Nucleus accumbens (tissue), 56 donors: ENCODE data around the gene MOB1A.
"Not testable (repeated sequence)": the region's sequence is repeated elsewhere in the genome, so short reads cannot be mapped to it uniquely, and the experiment has no call there.

ENCODE experiments used
- DNase-seq, 56 donors: peaks; one replicate each; lab custom pipeline; 2025; lab: John Stamatoyannopoulos, UW

Gene MOB1A

DNA sequence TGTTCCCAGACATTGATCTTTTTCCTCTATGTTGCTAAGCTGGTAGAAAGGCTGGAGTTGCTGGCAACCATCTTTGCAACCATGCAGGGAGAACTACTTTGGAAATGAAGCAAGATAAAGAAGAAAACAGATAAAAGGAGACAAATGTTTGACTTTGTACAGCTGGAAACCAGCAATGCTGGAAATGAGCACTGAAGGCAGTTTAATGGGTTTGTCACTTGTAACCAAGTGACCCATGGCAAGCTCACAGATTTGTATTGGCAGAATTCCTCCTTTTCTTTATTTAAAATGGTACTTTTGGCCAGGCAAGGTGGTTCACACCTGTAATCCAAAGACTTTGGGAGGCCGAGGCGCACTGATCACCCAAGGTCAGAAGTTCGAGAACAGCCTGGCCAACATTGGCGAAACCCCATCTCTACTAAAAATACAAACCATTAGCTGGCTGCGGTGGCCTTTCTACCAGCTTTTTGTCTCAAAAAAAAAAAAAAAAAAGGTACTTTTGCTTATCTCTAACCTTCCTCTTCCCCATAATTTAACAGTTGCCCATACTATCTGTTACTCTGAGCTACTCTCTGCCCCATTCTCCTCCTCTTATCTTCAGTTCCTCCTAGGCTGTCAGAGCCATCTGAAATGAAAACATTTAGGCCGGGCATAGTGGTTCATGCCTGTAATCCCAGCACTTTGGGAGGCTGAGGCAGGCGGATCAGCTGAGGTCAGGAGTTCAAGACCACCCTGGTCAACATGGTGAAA lies 28.9 kb downstream of the MOB1A start:
- DNase-seq: no peak

- no peak for DNase-seq
Observed at GRCh38 chr2:74149247-74149525, 29.5 kb downstream of the MOB1A start.

- peak in 2 of 56 donors; percentile 35 to 50 for DNase-seq
Observed at GRCh38 chr2:74148457-74149246, 30.0 kb downstream of the MOB1A start.

GRCh38 chr2:74147727-74148456 lies 30.8 kb downstream of the MOB1A start, which contains the start of gene BOLA3:
BOLA3 (minus strand) TSS chr2:74147912; CDS start chr2:74147874, 38 bp downstream.
- peak in 54 of 56 donors; percentile 46 to 89 (median 77) for DNase-seq

GRCh38 chr2:74146929-74147726 lies 31.6 kb downstream of the MOB1A start:
- peak in 2 of 56 donors; percentile 25 to 49 for DNase-seq

- no peak for DNase-seq
Observed at GRCh38 chr2:74142340-74142739, 36.3 kb downstream of the MOB1A start.

DNA sequence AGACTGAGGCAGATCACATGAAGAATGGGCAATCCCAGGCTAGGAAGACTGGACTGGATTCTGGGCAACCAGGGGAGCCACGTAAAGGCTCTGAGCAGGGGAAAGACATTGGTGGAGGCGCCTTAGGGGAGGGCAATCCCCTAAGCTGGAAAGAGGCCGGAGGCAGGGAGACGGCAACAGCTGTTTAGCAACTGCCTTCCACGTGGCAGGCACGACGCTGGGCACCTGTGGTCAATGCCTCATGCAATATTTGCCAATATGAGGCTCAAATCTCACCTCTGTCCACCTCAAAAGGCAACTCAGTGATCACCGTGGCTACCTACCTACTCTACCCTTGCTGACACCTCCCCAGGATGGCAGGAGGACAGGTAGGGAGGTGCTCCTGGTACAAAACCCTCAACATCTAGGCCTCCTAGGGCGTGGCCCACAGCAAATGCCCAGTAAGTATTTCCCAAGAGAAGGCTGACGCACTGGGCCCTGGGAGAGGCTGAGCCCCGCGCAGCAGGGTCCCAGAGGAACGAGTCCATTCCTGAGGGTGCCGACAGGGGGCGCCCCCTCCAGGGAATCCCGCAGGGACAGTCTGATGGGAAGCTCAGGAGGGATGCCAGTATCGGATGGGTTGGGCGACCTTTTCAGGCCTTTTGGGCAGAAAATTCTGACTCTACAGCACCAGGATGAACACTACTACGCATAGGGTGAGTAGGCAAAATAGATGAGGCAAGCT lies 39.9 kb downstream of the MOB1A start:
- DNase-seq: no peak

DNA sequence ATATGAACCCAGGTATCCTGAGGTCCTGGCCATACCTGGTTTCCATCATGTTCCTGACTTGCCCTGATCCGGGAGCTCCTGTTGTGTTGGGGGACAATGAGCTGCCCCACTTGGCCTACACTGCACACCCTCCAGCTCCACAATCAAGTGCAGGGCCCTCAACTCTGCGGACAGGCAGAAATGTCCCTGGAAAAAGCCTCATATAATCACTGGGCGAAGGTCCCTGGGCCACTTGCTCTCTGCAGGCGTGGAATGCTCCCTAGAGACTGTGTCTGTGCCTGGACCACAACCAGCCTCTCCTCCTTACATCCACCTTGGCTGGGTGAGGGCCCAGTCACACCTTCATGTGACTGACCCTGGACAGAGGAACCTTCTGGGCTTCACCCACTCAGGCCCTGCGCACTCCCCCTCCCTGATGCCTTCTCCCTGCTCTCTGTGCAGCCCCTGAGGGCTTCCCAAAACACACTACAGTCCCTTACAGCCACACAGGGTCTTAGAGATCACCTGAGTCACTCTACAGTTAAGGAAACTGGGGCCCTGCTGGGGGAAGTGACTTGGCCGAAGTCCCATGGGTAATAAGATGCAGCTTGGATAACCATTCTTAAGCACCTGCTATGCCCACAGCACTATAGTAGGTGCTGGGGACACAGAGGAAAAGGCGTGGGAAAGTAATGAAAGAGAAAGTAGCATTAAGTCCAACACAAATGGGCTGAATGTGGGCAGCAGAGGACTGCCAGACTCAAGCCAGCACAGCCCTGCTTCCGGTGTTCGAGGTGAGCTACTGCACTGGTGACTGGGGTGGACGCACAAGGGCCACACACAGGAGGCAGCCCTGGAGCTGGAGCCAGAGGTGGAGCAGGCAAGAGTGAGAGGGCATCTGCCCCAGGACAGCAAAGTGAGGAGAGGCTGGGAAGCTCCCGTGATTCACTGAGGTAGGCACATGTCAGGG lies 40.8 kb downstream of the MOB1A start:
- DNase-seq: no peak

DNA sequence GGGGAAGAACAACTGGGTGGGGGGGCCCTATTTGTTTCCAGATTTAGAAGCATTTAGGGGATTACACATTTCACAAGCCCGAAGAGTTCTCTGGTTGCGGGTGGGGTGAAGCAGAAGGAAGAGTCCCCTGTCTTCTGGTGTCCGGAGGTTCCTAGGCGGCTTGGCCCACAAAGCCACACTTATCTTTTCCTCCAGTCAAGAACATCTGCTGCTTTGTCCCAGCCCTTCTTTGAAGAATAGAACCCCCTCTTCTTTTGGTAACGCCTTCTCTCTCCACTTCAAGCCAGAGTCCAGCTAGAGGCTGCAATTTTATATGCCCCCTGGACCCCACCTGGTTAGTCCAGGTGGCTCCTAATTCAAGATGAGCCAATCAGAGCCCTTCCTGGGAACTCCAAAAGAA lies 46.8 kb downstream of the MOB1A start:
- DNase-seq: no peak

DNA sequence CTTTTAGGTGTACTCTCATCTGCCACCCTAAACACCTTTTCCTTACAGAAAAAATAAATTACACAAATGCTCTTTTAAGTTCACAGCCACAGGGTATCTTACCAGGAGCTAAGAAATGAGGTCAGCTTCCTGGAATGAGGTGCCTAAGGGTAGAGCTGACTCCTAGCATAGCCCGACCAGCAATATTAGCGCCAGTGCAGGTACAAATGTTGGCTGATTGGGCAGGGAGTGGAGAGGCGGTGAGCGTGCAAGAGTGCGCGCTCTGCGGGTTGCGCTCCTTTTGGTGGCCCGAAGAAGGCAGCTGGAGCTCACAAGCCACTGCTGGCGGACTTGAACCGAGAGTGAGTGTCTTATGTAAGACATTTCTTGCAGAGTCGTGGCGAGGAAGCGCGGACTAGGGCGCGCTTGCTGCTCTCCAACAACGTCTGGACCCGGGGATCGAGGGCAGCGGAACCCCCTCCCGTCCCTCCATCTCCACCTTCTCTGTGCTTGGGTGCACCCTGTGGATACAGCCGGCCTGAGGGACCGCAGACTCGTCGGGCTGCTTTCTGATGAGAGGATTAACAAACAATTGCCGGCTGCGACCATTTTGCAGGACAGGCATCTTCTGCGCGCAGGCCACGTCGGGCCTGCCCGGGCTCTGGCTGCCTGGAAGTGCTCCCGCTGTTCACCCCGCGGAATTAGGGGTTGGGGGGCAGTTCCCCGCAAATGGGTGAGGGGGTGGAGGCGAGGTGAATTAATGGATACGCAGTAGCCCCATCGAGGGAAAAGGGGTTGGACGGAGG lies 48.3 kb downstream of the MOB1A start:
- DNase-seq: no peak

DNA sequence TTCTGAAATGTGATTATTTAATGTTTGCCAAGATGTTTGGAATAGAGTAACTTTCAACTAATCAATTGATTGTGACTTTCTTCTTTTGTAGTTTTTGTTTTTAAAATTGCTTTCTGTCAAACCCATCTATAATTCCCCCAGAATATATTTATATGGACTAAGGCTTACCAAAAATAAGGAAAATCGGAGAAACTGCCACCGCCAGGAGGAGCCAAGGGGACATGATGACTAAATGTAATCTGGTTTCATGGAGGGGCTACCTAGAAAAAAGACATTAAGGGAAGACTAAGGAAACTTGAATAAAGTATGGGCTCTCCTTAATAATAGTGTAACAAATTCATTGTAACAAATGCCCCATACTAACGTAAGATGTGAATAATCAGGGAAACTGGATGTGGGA lies 50.5 kb downstream of the MOB1A start:
- DNase-seq: no peak

DNA sequence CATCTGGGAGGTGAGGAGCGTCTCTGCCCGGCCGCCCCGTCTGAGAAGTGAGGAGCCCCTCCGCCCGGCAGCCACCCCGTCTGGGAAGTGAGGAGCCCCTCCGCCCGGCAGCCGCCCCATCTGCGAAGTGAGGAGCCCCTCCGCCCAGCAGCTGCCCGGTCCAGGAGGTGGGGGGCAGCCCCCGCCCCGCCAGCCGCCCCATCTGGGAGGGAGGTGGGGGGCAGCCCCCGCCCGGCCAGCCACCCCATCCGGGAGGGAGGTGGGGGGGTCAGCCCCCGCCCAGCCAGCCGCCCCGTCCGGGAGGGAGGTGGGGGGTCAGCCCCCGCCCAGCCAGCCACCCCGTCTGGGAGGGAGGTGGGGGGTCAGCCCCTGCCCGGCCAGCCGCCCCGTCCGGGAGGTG lies 54.7 kb downstream of the MOB1A start:
- not testable (repeated sequence) for DNase-seq

- DNase-seq: not testable (repeated sequence)
Observed at GRCh38 chr2:74121846-74122245, 56.8 kb downstream of the MOB1A start.

GRCh38 chr2:74119912-74120825 lies 58.5 kb downstream of the MOB1A start:
- DNase-seq: peak in 54 of 56 donors; percentile 48 to 93 (median 80)

- DNase-seq: no peak
Observed at GRCh38 chr2:74119339-74119738, 59.3 kb downstream of the MOB1A start.

DNA sequence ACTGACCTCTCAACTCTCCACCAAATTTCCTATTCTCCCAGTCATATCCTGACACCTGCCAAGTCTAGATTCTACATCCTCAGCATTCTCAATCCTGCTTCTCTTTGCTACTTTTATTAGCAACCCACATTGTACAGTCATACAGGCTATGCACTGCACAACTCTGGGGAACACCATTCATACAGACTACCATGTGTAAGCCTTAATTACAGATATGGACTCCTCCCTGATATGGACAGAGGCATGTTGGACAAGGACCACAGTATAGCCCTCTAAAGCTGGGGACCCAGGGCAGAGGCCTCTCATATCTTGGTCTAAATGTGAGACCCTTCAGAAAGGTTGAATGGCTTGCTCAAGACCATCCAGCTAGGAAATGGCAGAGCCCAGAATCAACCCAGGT lies 67.3 kb downstream of the MOB1A start:
- DNase-seq: no peak

- no peak for DNase-seq
Observed at GRCh38 chr2:74110537-74110936, 68.1 kb downstream of the MOB1A start.
